ENCODE results near the gene SORCS1.

Gene SORCS1

GRCh38 chr10:107163881-107164861 is at the start of gene SORCS1:
TSS of gene SORCS1 (minus strand) at chr10:107164706.
- DNase-seq: no peak

GRCh38 chr10:107214261-107214660 is 49.8 kb upstream of the SORCS1 start:
- DNase-seq: no peak

DNA sequence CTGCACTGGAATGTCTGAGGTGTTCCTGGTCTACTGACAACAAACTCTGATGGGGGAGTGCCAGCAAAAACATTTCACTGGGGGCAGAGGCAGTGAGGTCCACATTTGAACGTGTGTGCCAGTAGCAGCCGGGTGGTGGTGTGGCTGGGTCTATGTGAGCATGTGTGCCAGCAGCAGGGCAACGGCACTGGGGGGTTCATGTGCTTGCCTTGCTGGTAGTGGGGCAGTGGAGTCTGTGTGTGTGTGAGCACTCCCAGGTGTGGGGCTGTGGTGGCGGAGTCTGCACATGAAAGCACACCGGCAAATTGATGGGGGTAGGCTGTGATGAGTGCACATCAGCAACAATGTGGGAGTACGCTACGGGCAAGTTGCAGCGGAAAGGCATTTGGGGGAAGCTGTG is 49.4 kb upstream of the SORCS1 start:
- no peak for DNase-seq

DNA sequence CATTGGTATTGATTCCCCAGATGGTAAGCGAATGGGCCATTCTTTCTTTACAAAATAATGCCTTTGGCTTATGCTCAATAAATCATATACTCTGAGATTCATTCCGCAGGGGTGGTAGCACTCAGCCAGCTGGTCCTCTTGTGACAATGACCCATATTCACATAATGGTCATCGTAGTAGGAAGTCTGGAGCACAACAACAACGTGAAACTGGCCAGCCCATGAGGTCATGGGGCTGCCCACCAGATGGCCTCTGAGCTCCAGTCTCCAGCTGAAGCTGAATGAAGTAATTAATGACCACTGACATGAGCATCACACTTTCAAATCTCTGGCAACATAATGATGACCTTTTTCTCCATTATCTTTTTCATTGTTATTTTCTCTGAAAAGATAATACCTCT is 42.3 kb upstream of the SORCS1 start:
- DNase-seq: no peak

DNA sequence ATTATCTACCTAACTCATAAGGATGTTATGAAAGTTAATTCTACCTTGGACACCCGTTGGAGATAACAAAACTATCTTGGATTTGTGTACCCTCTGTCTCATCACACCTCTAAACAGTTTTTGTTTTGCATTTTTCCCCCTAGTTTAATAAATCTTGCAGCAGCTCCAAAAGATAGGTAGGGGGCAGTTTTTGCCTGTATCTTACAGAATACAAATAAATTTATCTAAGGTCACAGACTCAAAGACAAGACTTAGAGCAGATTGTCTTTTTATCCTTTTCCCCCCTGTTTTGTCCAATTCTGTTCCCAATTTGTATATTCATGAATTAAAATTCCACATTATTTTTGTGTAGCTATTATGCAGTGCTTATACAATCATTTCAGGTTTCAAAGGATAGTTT is 5.0 kb upstream of the SORCS1 start:
- DNase-seq: no peak

- DNase-seq: no peak
Measured at GRCh38 chr10:107168738-107169137, 4.2 kb upstream of the SORCS1 start.

DNA sequence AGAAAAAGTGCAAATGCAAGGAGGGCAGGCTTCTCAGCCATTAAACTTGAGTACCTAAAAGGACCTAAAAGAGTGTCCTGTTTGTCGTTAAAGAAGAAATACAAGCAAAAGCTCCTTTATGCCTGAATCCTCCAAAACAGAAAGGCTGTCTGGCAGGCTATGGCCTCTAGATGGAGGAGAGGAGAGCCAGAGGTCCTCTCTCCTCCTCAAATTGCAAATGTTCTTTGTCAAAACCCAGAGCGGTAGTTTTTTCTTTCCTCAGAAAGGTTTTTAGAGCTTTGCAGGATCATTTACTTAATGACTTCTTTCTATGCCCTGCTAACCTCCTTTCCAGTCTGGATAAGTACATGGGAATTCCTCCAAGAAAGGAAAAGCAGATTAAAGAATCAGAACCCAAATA is 1.9 kb upstream of the SORCS1 start:
- no peak for DNase-seq

DNA sequence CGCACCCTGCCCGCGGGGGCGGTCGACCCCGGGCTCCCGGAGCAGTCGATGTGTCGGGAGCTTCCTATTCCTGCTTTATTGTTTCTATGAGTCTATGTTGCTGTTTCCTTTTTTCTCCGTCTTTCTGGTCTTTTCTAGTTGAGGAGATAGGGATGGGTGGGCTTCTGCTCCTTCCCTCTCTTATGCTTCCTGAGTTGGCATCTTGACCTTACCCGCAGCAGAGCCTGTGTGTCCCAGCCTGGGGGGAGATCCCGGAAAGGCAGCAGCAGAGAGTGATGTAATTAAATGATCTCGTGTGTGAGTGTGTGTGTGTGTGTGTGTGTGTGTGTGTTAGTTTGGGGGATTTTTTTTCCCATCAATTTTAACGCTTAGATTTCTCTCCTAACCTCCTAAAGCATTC is 486 bp upstream of the SORCS1 start:
- DNase-seq: no peak

DNA sequence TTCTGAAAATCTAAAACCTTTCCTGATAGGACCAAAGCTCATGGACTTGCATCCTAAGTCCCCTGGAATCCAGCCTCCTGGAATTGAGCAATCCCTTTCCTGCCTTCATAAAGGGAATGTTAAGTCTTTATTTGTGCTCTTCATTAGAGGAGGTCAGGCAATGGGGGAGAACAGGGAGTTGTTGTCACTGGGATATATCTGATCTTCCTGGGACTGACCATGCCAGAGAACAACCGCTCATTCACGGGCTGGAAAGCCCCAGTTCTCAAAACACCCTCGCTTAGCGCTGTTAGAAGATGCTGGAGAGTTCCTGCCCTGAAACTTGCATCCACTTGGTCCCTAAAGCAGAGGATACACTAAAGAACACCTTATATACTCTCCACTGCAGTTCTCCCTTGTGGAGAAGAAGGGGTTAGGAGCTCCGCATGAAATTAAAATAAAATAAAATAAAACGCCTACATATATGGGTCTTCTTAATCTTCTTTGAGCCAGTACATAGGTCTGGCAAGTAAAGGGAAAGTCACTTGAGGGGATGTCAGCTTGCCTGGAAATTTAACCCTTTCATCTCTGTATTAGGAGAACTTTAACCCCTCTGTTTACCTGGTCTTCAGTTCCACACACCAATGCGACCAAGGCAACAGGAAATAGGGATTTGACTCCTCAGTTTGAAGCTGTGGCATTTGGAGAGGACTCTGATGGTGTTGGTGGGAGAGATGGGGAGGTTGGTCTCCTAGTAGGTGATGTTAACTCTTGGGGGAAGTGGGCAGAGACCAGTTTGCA is 1.2 kb downstream of the SORCS1 start:
- DNase-seq: no peak

DNA sequence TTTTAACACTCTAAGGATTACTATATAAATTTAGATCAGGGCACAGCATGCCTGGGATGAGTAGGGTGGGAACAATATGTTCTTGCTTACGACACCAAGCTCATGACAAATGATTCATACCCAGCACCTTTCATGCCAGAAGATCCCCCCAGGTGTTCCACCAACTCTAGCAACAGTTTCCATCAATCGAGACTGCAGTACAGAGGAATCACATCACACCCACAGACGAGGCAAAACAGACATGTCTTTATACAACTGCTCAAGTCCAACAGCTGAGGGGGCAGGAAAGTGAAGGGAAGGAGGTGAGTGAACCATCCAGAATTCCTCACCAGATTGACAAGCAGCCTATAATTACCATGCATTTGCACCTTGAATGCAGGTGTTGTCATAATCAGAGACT is 3.6 kb downstream of the SORCS1 start:
- DNase-seq: no peak

- no peak for DNase-seq
Measured at GRCh38 chr10:107159871-107160270, 4.6 kb downstream of the SORCS1 start.

DNA sequence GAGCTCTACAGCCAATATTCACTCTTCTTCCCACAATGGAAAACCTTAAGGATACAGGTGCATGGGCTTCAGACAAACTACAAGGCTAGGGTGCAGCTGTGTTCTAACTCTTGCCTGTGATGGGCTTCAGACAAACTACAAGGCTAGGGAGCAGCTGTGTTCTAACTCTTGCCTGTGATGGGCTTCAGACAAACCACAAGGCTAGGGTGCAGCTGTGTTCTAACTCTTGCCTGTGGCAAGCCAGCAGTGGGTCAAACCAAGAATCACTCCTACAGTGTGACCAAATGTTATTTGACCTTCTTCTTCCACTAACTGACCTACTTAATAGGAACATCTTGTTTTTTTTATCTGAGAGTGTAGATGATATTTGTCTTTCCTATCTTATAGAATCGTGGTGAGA is 7.4 kb downstream of the SORCS1 start:
- DNase-seq: no peak

DNA sequence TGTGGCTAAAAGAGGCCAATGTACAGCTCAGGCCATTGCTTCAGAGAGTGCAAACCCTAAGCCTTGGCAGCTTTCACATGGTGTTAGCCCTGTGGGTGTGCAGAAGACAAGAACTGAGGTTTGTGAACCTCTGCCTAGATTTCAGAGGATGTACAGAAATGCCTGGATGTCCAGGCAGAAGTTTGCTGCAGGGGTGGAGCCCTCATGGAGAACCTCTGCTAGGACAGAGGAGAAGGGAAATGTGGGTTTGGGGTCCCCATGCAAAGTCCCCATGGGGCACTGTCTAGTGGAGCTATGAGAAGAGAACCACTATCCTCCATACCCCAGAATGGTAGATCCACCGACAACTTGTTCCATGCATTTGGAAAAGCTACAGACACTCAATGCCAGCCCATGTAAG is 12.4 kb downstream of the SORCS1 start:
- no peak for DNase-seq

GRCh38 chr10:107148906-107149305 is 15.6 kb downstream of the SORCS1 start:
- no peak for DNase-seq

- no peak for DNase-seq
Measured at GRCh38 chr10:107144490-107144889, 20.0 kb downstream of the SORCS1 start.

DNA sequence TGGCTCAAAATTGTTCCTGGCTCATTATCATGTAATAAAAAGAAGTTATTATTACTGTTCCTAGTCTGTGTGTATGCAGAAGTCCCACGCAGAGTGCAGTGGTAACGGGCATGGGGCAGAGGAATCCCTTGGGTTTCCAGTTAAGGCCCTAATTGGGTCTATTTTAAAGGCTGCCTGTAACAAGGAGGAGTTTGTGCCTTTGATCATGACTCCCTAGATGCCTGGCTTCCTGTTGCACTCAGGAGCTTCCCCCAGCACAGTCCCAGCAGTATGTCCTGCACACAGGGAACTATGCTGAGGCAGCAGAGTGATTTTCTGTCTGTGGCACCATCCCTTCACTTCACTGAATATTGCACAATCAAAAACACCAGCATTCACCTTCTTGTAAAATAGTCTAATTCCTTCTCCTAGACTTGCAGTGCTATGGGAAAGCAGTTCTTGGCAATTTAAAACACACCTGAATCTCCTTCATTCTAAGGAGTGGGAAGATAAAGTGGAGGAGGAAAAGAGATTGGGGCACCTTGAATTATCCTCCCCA is 22.9 kb downstream of the SORCS1 start:
- DNase-seq: no peak

DNA sequence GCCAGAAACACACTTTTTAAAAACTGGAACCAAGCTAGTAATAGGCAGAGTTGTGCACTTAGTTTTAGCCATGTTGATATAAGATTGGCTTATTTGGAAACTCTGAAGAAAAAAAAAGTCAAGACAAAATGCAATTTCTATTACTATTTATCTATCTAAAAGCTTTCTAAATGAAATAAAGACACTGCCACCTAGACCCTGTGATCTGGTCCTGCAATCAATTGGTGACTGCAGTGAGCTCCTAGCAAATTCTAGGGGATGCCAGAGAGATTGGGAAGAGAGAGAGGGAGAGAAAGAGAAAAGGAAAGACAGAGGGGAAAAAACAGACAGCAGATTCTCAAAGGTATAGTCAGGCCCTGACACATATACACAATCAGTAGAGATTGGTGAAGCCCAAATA is 25.3 kb downstream of the SORCS1 start:
- no peak for DNase-seq

- DNase-seq: no peak
Measured at GRCh38 chr10:107133656-107134055, 30.9 kb downstream of the SORCS1 start.

DNA sequence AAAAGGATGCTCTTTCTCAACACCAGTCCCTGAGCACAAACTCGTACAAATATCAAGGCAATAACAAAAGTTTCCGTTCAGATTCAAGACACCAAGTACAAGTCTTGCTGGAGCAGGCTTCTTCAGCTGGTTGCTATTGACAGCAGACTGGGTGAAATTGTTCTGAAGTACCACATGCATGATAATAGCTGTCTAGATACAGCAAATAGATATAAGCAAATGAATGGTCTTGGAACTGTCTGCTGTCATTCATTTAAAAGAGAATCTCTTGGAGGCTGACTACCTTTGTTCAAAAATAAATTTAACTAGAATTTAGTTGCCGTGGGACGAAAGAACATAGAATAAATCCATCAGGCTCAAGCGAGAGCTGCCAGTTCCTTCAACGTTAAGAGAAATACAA is 35.5 kb downstream of the SORCS1 start:
- DNase-seq: no peak

- DNase-seq: no peak
Measured at GRCh38 chr10:107126512-107127065, 37.9 kb downstream of the SORCS1 start.

DNA sequence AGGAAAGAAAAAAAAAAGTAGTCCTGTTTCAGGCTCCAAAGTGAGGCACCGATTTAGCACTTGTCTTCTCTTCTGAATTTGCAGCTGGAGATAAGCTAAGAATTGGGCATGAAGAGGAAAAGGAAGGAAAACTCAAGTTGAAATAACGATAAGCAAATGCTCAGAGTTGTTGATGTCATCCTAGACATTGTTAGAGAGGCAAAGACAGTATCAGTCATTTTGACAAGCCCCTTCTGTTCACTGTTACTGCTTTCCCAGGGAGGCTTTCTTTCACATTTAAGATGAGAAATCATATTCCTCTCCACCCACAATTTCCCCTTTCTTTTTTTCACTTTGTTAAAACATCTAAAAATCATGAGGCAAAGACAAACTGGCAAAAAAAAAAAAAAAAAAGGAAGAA is 41.8 kb downstream of the SORCS1 start:
- DNase-seq: no peak

DNA sequence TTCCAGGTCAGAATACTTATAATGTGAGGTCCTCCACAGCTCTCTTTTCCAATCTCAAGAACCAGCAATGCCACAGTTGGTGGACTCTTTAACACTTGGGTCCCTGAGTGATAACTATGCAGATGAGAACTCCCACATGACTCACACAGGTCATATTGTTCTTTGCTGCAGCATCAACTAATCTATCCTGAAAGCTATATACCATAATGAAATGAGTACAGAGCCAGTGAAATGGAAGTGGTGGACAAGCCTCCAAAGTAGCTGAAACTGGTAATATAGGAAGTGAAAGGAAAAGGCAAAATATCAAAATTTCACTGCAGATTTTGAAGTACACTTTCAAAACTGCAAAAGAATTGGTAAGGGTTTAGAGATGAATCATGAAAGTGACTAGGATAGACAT is 45.6 kb downstream of the SORCS1 start:
- DNase-seq: no peak

GRCh38 chr10:107104026-107104652 is 60.4 kb downstream of the SORCS1 start:
- no peak for DNase-seq

All from DMS 273 treated with DMSO at 0.1 percent for 48 hours (cell line).